Skin of body (tissue), 2 donors: ENCODE results near the gene INF2. TPM values are rescaled to one million over a fixed set of nuclear protein-coding genes. Genes with fewer than 3 reads are reported as not detected.
A peak's percentile ranks its signal among the peaks of the same experiment; 100 is the strongest.

Experiments used
- DNase-seq: peaks from one replicate; lab custom pipeline; 2025; lab: John Stamatoyannopoulos, UW
- total RNA-seq: library from RNA; depleted of rRNA; stranded (reverse); fragments of >200 nt; gene quantifications from one replicate; pipeline ENCODE4 v1.2.3, GENCODE V29; 2014

The INF2 gene
- total RNA-seq, 1 donor from 2014 or later, result 25.7 TPM

GRCh38 chr14:104676130-104676693, 13.2 kb upstream of the INF2 start:
- DNase-seq, result no peak

GRCh38 chr14:104676694-104677511, 12.5 kb upstream of the INF2 start:
- DNase-seq, result peak; percentile 37

GRCh38 chr14:104677512-104678332, 11.7 kb upstream of the INF2 start:
- peak; percentile 86 for DNase-seq

GRCh38 chr14:104678346-104678745, 11.1 kb upstream of the INF2 start:
- DNase-seq, result peak; percentile 58

GRCh38 chr14:104678901-104679705, 10.3 kb upstream of the INF2 start:
- DNase-seq, result no peak

GRCh38 chr14:104680056-104680805, 9.2 kb upstream of the INF2 start:
- no peak for DNase-seq

GRCh38 chr14:104680806-104681688, 8.4 kb upstream of the INF2 start:
- DNase-seq, result no peak

GRCh38 chr14:104681689-104682074, 7.7 kb upstream of the INF2 start:
- peak; percentile 75 for DNase-seq

GRCh38 chr14:104682107-104682593, 7.3 kb upstream of the INF2 start:
- no peak for DNase-seq

- DNase-seq, result no peak
These were observed 5.6 kb upstream of the INF2 start for GRCh38 chr14:104683653-104684448.

- DNase-seq, result no peak
These were observed 5.0 kb upstream of the INF2 start for GRCh38 chr14:104684449-104684821.

- no peak for DNase-seq
These were observed 4.0 kb upstream of the INF2 start for GRCh38 chr14:104685216-104685997.

GRCh38 chr14:104685998-104686610, 3.3 kb upstream of the INF2 start:
- DNase-seq, result no peak

GRCh38 chr14:104686624-104687517, 2.5 kb upstream of the INF2 start:
- DNase-seq, result no peak

- DNase-seq, result no peak
These were observed 1.6 kb upstream of the INF2 start for GRCh38 chr14:104687601-104688504.
